ENCODE results near the gene MSI2.

Gene MSI2

DNA sequence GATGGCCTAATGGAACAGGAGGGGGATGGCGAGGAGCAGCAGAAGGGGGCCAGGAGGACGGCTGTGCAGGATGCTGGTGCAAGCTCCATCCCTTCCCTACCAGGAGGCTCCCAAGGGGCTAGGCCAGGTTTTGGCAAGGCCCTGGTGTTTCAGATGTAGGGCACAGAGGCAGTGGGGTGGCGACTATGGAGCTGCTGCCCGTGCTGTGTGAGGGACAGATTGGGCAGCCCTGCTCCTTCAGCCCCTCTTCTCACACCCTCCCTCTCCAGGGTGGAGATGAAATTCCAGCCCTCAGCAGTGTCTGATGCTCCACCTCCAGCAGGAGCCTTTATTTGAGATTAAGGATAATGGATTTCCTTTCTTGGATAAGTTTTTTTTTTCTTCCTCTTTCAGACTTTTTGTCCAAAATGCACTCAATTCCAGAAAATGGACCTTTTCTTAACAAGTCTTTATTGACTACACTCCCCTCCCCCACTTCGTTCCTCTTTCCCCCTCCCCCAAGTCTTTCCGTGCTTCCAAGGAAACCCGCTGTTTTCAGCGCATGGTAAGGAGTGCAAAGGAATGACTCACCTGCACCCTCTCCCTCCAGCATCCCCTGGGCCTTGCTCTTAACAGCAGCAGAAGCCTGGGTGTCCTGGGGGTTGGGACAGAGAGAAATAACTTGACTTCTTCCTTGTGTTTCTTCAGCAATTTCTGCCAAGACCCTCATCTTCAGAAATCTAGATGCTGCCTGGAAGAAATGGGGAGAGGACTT, 393.6 kb downstream of the MSI2 start:
- in situ Hi-C loops (cut with MboI; ENCODE audit: low sequenced_read_pairs), result no loop called here
- H3K4me1 ChIP-seq, result no peaks in the 10 kb centered on the region; the same call in 1 of the 2 replicates
- no peak overlapping the region for H3K4me3 ChIP-seq
- no peaks in the 10 kb centered on the region for H3K9me3 ChIP-seq
- no peaks in the 10 kb centered on the region for H3K27me3 ChIP-seq (ENCODE audit: low read depth)
- no peaks in the 10 kb centered on the region for H3K36me3 ChIP-seq (replicated peaks)
- no peak for DNase-seq (ENCODE audit: low spot score in 2 of 2)

DNA sequence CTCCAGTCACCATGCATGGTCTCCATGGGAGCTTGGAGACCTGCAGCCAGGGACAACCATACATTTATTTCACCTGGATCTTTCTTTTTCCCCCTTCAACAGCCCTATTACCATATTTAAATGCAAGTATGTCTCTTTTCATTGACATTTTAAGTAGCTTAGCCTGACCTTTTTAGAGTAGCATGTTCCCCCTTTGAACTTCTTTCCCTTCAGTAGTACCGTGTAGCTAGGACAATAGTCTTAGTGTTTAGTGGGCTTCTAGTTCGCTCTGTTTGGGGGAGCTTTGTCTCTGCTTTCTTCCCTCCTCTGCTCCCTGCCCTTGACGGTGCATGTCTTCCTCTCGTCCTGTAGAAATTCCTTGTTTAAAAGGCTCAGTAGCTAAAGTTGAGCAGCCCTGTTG, 394.2 kb downstream of the MSI2 start:
- H3K9me3 ChIP-seq, result no peaks in the 10 kb centered on the region
- no peaks in the 10 kb centered on the region for H3K36me3 ChIP-seq (replicated peaks)
- H3K27me3 ChIP-seq (ENCODE audit: low read depth), result no peaks in the 10 kb centered on the region
- no peak for DNase-seq (ENCODE audit: low spot score in 2 of 2)
- no peaks in the 10 kb centered on the region; the same call in 1 of the 2 replicates for H3K4me1 ChIP-seq
- no peak overlapping the region for H3K4me3 ChIP-seq
- in situ Hi-C loops (cut with MboI; ENCODE audit: low sequenced_read_pairs), result no loop called here

GRCh38 chr17:57651451-57651850, 395.1 kb downstream of the MSI2 start:
- Histone ChIP-seq H3K4me3 (no peak overlapping the region), H3K4me1 (no peaks in the 10 kb centered on the region; the same call in 1 of the 2 replicates), H3K27me3 (ENCODE audit: low read depth) (no peaks in the 10 kb centered on the region), H3K9me3 (no peaks in the 10 kb centered on the region), H3K36me3 (replicated peaks) (no peaks in the 10 kb centered on the region)
- in situ Hi-C loops (cut with MboI; ENCODE audit: low sequenced_read_pairs), result no loop called here
- no peak for DNase-seq (ENCODE audit: low spot score in 2 of 2)

- DNase-seq (ENCODE audit: low spot score in 2 of 2), result no peak
- no peaks in the 10 kb centered on the region for H3K27me3 ChIP-seq (ENCODE audit: low read depth)
- no peak overlapping the region for H3K4me3 ChIP-seq
- no peaks in the 10 kb centered on the region for H3K9me3 ChIP-seq
- H3K36me3 ChIP-seq (replicated peaks), result no peaks in the 10 kb centered on the region
- in situ Hi-C loops (cut with MboI; ENCODE audit: low sequenced_read_pairs), result no loop called here
- H3K4me1 ChIP-seq, result no peaks in the 10 kb centered on the region; the same call in 1 of the 2 replicates
Observed at GRCh38 chr17:57651996-57652395, 395.7 kb downstream of the MSI2 start.

DNA sequence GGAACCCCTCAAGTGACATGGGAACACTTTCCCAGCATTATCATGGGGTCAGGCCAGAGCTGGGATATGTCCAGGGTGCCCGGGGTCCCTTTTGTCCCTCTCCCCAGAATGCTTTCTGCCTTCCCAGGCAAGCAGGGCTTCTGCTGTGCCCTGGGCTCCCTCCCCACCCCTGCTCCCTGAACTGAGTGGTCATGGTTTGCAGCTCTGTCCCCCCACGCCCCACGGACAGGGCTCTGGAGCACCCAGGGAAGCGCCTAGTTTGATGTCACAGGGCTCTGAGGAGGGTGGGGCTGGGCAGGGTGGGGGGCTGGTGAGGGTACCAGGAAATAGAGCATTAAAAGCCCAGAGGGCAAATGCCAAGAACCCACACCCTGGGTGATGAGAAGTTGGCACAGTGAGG, 396.5 kb downstream of the MSI2 start:
- no peak for DNase-seq (ENCODE audit: low spot score in 2 of 2)
- no peaks in the 10 kb centered on the region for H3K36me3 ChIP-seq (replicated peaks)
- no peaks in the 10 kb centered on the region for H3K27me3 ChIP-seq (ENCODE audit: low read depth)
- no peaks in the 10 kb centered on the region; the same call in 1 of the 2 replicates for H3K4me1 ChIP-seq
- no peak overlapping the region for H3K4me3 ChIP-seq
- in situ Hi-C loops (cut with MboI; ENCODE audit: low sequenced_read_pairs), result no loop called here
- no peaks in the 10 kb centered on the region for H3K9me3 ChIP-seq

DNA sequence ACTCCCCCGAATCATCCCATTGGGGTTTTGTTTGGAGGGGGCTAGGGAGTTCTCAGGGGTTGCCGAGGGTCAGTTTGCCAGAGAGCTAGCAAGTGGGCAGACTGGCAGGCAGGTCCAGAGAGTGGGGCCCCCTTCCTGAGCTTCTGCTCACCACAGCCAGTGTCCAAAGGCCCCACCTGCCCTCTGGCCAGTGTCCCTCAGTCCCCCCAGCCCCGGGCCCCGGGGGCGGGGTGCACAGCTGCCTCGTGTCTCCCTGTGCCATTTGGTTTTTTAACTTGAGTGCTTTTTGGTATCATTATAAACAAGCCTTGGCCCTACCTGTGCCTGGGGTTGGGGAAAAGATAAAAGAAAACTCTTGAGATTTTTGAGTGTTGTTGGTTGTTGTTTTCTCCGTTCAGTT, 397.0 kb downstream of the MSI2 start:
- in situ Hi-C loops (cut with MboI; ENCODE audit: low sequenced_read_pairs), result no loop called here
- H3K4me3 ChIP-seq, result no peak overlapping the region
- no peaks in the 10 kb centered on the region; the same call in 1 of the 2 replicates for H3K4me1 ChIP-seq
- no peaks in the 10 kb centered on the region for H3K36me3 ChIP-seq (replicated peaks)
- no peaks in the 10 kb centered on the region for H3K27me3 ChIP-seq (ENCODE audit: low read depth)
- H3K9me3 ChIP-seq, result no peaks in the 10 kb centered on the region
- no peak for DNase-seq (ENCODE audit: low spot score in 2 of 2)

- DNase-seq (ENCODE audit: low spot score in 2 of 2), result no peak
- Histone ChIP-seq H3K9me3 (no peaks in the 10 kb centered on the region), H3K36me3 (replicated peaks) (no peaks in the 10 kb centered on the region), H3K4me3 (no peak overlapping the region), H3K4me1 (no peaks in the 10 kb centered on the region; the same call in 1 of the 2 replicates), H3K27me3 (ENCODE audit: low read depth) (no peaks in the 10 kb centered on the region)
- in situ Hi-C loops (cut with MboI; ENCODE audit: low sequenced_read_pairs), result no loop called here
Observed at GRCh38 chr17:57654040-57654775, 397.9 kb downstream of the MSI2 start.

DNA sequence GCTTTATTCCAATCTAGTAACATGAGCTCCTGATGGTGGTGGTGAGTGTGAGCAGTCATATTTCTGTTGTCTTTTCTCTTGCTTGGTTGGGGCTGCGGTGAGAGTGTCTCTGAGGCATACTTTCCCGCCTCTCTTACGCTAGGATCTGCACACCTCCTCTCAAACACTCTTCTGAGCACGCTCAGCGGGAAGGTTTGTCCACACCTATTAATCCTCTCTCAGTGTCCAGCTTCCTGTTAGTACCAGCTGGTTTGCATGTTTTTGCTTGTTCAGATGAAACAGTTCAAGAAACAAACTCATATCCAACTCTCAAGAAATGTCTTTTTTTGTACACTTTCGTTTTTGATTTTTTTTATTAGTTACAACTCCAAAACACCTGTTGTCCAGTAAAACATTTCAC, 399.2 kb downstream of the MSI2 start:
- Histone ChIP-seq H3K36me3 (replicated peaks) (no peaks in the 10 kb centered on the region), H3K9me3 (no peaks in the 10 kb centered on the region), H3K27me3 (ENCODE audit: low read depth) (no peaks in the 10 kb centered on the region), H3K4me3 (no peak overlapping the region), H3K4me1 (no peaks in the 10 kb centered on the region; the same call in 1 of the 2 replicates)
- no peak for DNase-seq (ENCODE audit: low spot score in 2 of 2)
- in situ Hi-C loops (cut with MboI; ENCODE audit: low sequenced_read_pairs), result no loop called here

- H3K36me3 ChIP-seq (replicated peaks), result no peaks in the 10 kb centered on the region
- H3K27me3 ChIP-seq (ENCODE audit: low read depth), result no peaks in the 10 kb centered on the region
- no peak overlapping the region for H3K4me3 ChIP-seq
- in situ Hi-C loops (cut with MboI; ENCODE audit: low sequenced_read_pairs), result no loop called here
- DNase-seq (ENCODE audit: low spot score in 2 of 2), result no peak
- H3K9me3 ChIP-seq, result no peaks in the 10 kb centered on the region
- no peaks in the 10 kb centered on the region for H3K4me1 ChIP-seq
Observed at GRCh38 chr17:57657211-57657610, 400.9 kb downstream of the MSI2 start.

- in situ Hi-C loops (cut with MboI; ENCODE audit: low sequenced_read_pairs), result no loop called here
- Histone ChIP-seq H3K27me3 (ENCODE audit: low read depth) (no peaks in the 10 kb centered on the region), H3K4me3 (no peak overlapping the region), H3K4me1 (peaks cover 7% of the 10 kb centered on the region), H3K36me3 (replicated peaks) (no peaks in the 10 kb centered on the region), H3K9me3 (no peaks in the 10 kb centered on the region)
- DNase-seq (ENCODE audit: low spot score in 2 of 2), result no peak
Observed at GRCh38 chr17:57662041-57662440, 405.7 kb downstream of the MSI2 start.

GRCh38 chr17:57662644-57663308, 406.5 kb downstream of the MSI2 start:
- in situ Hi-C loops (cut with MboI; ENCODE audit: low sequenced_read_pairs), result no loop called here
- Histone ChIP-seq H3K27me3 (ENCODE audit: low read depth) (no peaks in the 10 kb centered on the region), H3K4me3 (no peak overlapping the region), H3K36me3 (replicated peaks) (no peaks in the 10 kb centered on the region), H3K9me3 (no peaks in the 10 kb centered on the region), H3K4me1 (peaks cover 7% of the 10 kb centered on the region)
- peak in 1 of 2 experiments; percentile 76 for DNase-seq (ENCODE audit: low spot score in 2 of 2)

DNA sequence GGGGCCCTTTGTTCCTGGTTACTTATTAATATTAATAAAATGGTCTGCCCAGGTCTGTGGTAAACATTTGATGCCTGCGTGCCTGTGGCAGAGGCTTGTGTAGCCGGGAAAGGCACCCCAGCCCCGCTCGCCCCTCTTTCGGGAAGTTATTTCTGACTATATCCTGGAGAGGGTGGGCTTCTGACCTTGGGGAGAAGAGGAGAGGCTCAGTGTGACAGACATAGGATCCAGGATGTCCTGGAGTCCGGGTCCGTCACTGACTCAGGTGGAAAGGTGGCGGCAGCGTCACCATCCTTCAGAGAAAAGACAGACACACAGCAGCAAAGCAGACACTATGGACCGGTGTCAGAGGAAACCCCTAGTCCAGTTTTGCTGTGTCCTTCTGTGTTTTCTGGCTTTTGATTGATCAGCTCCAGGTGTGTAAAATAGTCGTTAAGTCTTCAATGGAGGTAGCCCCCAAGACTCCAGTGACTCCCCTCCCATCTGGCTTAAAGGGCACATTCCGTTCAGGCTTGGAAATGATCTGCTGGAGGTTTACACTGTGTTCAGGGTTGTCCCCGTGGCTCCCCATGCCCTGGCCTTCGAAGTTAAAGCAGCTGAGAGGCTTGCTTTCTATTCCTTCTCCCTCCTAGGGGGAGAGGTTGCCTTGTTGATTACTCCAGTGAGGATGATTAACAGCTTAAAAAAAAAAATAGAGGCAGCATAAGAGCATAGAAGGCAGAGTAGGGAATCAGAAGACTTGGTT, 407.2 kb downstream of the MSI2 start:
- Histone ChIP-seq H3K36me3 (replicated peaks) (no peaks in the 10 kb centered on the region), H3K4me1 (peaks cover 7% of the 10 kb centered on the region), H3K27me3 (ENCODE audit: low read depth) (no peaks in the 10 kb centered on the region), H3K4me3 (no peak overlapping the region), H3K9me3 (no peaks in the 10 kb centered on the region)
- in situ Hi-C loops (cut with MboI; ENCODE audit: low sequenced_read_pairs), result no loop called here
- DNase-seq (ENCODE audit: low spot score in 2 of 2), result no peak

GRCh38 chr17:57665128-57665527, 408.8 kb downstream of the MSI2 start:
- Histone ChIP-seq H3K9me3 (no peaks in the 10 kb centered on the region), H3K36me3 (replicated peaks) (no peaks in the 10 kb centered on the region), H3K27me3 (ENCODE audit: low read depth) (no peaks in the 10 kb centered on the region), H3K4me3 (no peak overlapping the region), H3K4me1 (peaks cover 7% of the 10 kb centered on the region)
- peak in 1 of 2 experiments; percentile 46 for DNase-seq (ENCODE audit: low spot score in 2 of 2)
- in situ Hi-C loops (cut with MboI; ENCODE audit: low sequenced_read_pairs), result no loop called here
